ENCODE results near the gene CTDSPL2.

- no peak for TF ChIP-seq PBX3 (IDR thresholded peaks at IDR 0.05; ENCODE audit: insufficient replicate concordance, low read depth, low read length)
- TF ChIP-seq RAD21 (IDR thresholded peaks at IDR 0.05; ENCODE audit: insufficient read depth, low read depth, low read length): no peak
- no peak for TF ChIP-seq SMAD1 (IDR thresholded peaks at IDR 0.05; ENCODE audit: low read depth, partially characterized antibody)
- no peak for TF ChIP-seq POLR2AphosphoS5 (IDR thresholded peaks at IDR 0.05; ENCODE audit: low read length)
- no peak for TF ChIP-seq CTCF (IDR thresholded peaks at IDR 0.05 in 2 of 3, conservative IDR thresholded peaks at IDR 0.05 in 1 of 3; ENCODE audit: control insufficient read depth in 2 of 3, extremely low read depth in 1 of 3, insufficient read depth in 1 of 3, low read depth in 3 of 3, low read length in 3 of 3)
- TF ChIP-seq NFIC (IDR thresholded peaks at IDR 0.05; ENCODE audit: low read depth, low read length): no peak
These were observed 42.0 kb upstream of the CTDSPL2 start for GRCh38 chr15:44385344-44385942.

Measured in GM12878 (cell line).